Thyroid gland (tissue), 4 donors: ENCODE measurements around the gene KANSL1.

ENCODE experiments used
- POLR2A ChIP-seq, 2 donors: fragments of 450-650 bp; IDR thresholded peaks; one replicate each; pipeline ENCODE4 v1.6.1; 2017; ENCODE audit warnings: antibody characterized with exemption in 2 of 2, mild to moderate bottlenecking in 2 of 2, moderate library complexity in 1 of 2
- TF ChIP-seq, protein P1 (sequence below), 6 experiments: fragments of 200-600 bp in 3 of 6; fragments of 450-650 bp in 3 of 6; sonication (generic) in 3 of 6; IDR thresholded peaks; one replicate each; pipeline ENCODE4 v1.5.1; 2016 to 2019; ENCODE audit warnings: antibody characterized with exemption in 6 of 6, mild to moderate bottlenecking in 2 of 6, inconsistent platforms in 1 of 6, moderate library complexity in 1 of 6

DNA sequence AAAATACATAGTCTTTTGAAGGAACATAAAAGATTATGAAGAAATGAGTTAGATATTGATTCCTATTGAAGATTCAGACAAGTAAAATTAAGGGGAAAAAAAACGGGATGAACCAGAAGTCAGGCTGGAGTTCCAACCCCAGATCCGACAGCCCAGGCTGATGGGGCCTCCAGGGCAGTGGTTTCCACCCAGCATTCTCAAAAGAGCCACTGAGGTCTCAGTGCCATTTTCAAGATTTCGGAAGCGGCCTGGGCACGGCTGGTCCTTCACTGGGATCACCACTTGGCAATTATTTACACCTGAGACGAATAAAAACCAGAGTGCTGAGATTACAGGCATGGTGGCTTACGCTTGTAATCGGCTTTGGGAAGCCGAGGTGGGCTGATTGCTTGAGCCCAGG is 184.6 kb downstream of the KANSL1 start:
- TF ChIP-seq, protein P1, sequence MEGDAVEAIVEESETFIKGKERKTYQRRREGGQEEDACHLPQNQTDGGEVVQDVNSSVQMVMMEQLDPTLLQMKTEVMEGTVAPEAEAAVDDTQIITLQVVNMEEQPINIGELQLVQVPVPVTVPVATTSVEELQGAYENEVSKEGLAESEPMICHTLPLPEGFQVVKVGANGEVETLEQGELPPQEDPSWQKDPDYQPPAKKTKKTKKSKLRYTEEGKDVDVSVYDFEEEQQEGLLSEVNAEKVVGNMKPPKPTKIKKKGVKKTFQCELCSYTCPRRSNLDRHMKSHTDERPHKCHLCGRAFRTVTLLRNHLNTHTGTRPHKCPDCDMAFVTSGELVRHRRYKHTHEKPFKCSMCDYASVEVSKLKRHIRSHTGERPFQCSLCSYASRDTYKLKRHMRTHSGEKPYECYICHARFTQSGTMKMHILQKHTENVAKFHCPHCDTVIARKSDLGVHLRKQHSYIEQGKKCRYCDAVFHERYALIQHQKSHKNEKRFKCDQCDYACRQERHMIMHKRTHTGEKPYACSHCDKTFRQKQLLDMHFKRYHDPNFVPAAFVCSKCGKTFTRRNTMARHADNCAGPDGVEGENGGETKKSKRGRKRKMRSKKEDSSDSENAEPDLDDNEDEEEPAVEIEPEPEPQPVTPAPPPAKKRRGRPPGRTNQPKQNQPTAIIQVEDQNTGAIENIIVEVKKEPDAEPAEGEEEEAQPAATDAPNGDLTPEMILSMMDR (IDR thresholded peaks at IDR 0.05), result no peak
- no peak for TF ChIP-seq POLR2A (IDR thresholded peaks at IDR 0.05)
